DND-41 (cell line): ENCODE results near the gene CACNA1H.
A peak's percentile ranks its signal among the peaks of the same experiment; 100 is the strongest.
"Not testable (repeated sequence)": the region's sequence is repeated elsewhere in the genome, so short reads cannot be mapped to it uniquely, and the experiment has no call there.

Source experiments
- ATAC-seq: fragments of 200-7000 bp; cut with Tn5 transposase; 3 replicates; pipeline ENCODE4 v1.9.1; 2021; ENCODE audit warnings: low read depth; ENCODE audit not compliant: insufficient read depth
- DNase-seq: peaks from one replicate; pipeline ENCODE4 v3.0.0-alpha.2; 2020
- H2AFZ ChIP-seq: 2 replicates; pipeline ENCODE4 v1.6.0; 2012; ENCODE audit warnings: low read depth, low read length
- H3K27ac ChIP-seq: 2 replicates; pipeline ENCODE4 v1.5.1; 2012; ENCODE audit warnings: low read length, inconsistent platforms
- H3K27me3 ChIP-seq: fragments of 200-600 bp; sonication (generic); 2 replicates; pipeline ENCODE4 v1.6.0; 2012; ENCODE audit warnings: low read length, mild to moderate bottlenecking, inconsistent platforms; ENCODE audit not compliant: insufficient read depth, poor library complexity
- H3K36me3 ChIP-seq: 2 replicates; pipeline ENCODE4 v1.5.1; 2012; ENCODE audit warnings: low read length, inconsistent platforms; ENCODE audit not compliant: insufficient read depth
- H3K4me1 ChIP-seq: 2 replicates; pipeline ENCODE4 v1.5.1; 2012; ENCODE audit warnings: mild to moderate bottlenecking, low read length; ENCODE audit not compliant: insufficient read depth
- H3K4me2 ChIP-seq: 2 replicates; pipeline ENCODE4 v1.6.0; 2012; ENCODE audit warnings: mild to moderate bottlenecking, moderate library complexity, low read length, inconsistent platforms; ENCODE audit not compliant: insufficient read depth
- H3K4me3 ChIP-seq, 2 experiments: fragments of 200-600 bp in 1 of 2; shearing (Covaris generic) in 1 of 2; 2 replicates each; pipeline ENCODE4 v1.5.1; 2012 to 2016; ENCODE audit warnings: inconsistent platforms in 2 of 2, low read length in 2 of 2, mild to moderate bottlenecking in 2 of 2, low read depth in 1 of 2, moderate library complexity in 1 of 2
- H3K79me2 ChIP-seq: 2 replicates; pipeline ENCODE4 v1.6.0; 2012; ENCODE audit warnings: low read length, inconsistent platforms; ENCODE audit not compliant: insufficient read depth
- H3K9ac ChIP-seq: 2 replicates; pipeline ENCODE4 v1.6.0; 2012; ENCODE audit warnings: low read depth, mild to moderate bottlenecking, inconsistent platforms, low read length, moderate library complexity
- H3K9me3 ChIP-seq: 2 replicates; pipeline ENCODE4 v1.5.1; 2012; ENCODE audit warnings: low read length, moderate library complexity, mild to moderate bottlenecking, inconsistent platforms; ENCODE audit not compliant: insufficient read depth, severe bottlenecking
- H4K20me1 ChIP-seq: 2 replicates; pipeline ENCODE4 v1.6.0; 2012; ENCODE audit warnings: low read length; ENCODE audit not compliant: insufficient read depth

CACNA1H gene

GRCh38 chr16:1249031-1249755, 96.3 kb downstream of the CACNA1H start:
- not testable (repeated sequence) for DNase-seq, H4K20me1 ChIP-seq, H3K4me2 ChIP-seq, H3K79me2 ChIP-seq, H3K9me3 ChIP-seq, H3K27ac ChIP-seq, H3K36me3 ChIP-seq, H3K4me3 ChIP-seq, H3K4me1 ChIP-seq, H3K9ac ChIP-seq, H2AFZ ChIP-seq, H3K27me3 ChIP-seq
- peak; percentile 77 for ATAC-seq

- H3K27me3 ChIP-seq, DNase-seq, H3K36me3 ChIP-seq, H3K4me2 ChIP-seq, ATAC-seq, H3K79me2 ChIP-seq, H3K9me3 ChIP-seq, H3K4me1 ChIP-seq, H4K20me1 ChIP-seq, H2AFZ ChIP-seq, H3K27ac ChIP-seq, H3K4me3 ChIP-seq, H3K9ac ChIP-seq: not testable (repeated sequence)
These were observed 100.9 kb downstream of the CACNA1H start for GRCh38 chr16:1253701-1254364.

GRCh38 chr16:1254821-1255220, 101.9 kb downstream of the CACNA1H start:
- not testable (repeated sequence) for H3K4me3 ChIP-seq, H3K9me3 ChIP-seq, H3K9ac ChIP-seq, H3K27me3 ChIP-seq, H3K79me2 ChIP-seq, H4K20me1 ChIP-seq, H3K4me2 ChIP-seq, H3K36me3 ChIP-seq, ATAC-seq, DNase-seq, H2AFZ ChIP-seq, H3K27ac ChIP-seq, H3K4me1 ChIP-seq

- not testable (repeated sequence) for H3K4me1 ChIP-seq, H3K79me2 ChIP-seq, H3K9me3 ChIP-seq, ATAC-seq, H3K4me2 ChIP-seq, H3K27me3 ChIP-seq, DNase-seq, H4K20me1 ChIP-seq, H3K9ac ChIP-seq, H3K27ac ChIP-seq, H3K36me3 ChIP-seq, H2AFZ ChIP-seq, H3K4me3 ChIP-seq
These were observed 102.6 kb downstream of the CACNA1H start, which contains the start of gene TPSD1 for GRCh38 chr16:1255276-1256122. Gene TPSD1 (plus strand): TSS chr16:1256069. CDS start chr16:1256281, 212 bp downstream.

- not testable (repeated sequence) for H3K9me3 ChIP-seq, H2AFZ ChIP-seq, ATAC-seq, H3K4me1 ChIP-seq, H3K27me3 ChIP-seq, H3K27ac ChIP-seq, H3K9ac ChIP-seq, H3K4me2 ChIP-seq, H3K4me3 ChIP-seq, H3K79me2 ChIP-seq, H3K36me3 ChIP-seq, DNase-seq, H4K20me1 ChIP-seq
These were observed 103.5 kb downstream of the CACNA1H start for GRCh38 chr16:1256296-1256873.
